ENCODE results near the gene LEAP2. TPM values are rescaled to one million over a fixed set of nuclear protein-coding genes. Genes with fewer than 3 reads are reported as not detected.

LEAP2 gene
- polyA plus RNA-seq, 1 of the 3 experiments (the other 2 are of a cell fraction) = 0.64 TPM

DNA sequence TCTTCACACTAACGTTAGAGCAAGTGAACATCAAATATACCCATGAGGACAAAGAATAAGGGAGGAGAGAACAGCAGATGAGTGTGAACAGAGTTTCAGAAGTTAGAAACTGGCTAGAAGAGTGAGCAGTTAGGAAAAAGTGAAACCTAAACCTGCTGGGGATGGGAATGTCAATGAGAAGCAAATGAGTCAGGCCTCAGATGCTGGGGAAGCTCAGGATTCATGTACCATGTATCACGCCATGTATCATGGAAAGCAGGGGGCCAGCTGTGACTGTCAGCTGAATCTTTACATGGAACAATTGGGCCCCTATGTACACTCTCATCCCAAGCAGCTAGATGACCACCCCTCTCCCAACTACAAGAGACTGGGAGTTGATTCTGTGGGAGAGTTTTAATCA, 23.4 kb upstream of the LEAP2 start:
- Histone ChIP-seq H4K20me1 (ENCODE audit: insufficient read depth) (no peaks in the 10 kb centered on the region), H3K4me3 (ENCODE audit: low read depth in 2 of 2, low read length in 1 of 2) (no peak overlapping the region), H3F3A (replicated peaks; ENCODE audit: insufficient read depth) (peaks cover 5% of the 10 kb centered on the region), H3K79me2 (ENCODE audit: insufficient read depth) (no peaks in the 10 kb centered on the region), H3K9ac (no peak overlapping the region), H3K27ac (ENCODE audit: low read depth in 2 of 2, low read length in 1 of 2) (no peak overlapping the region), H3K27me3 (ENCODE audit: insufficient read depth) (no peaks in the 10 kb centered on the region), H3K9me2 (no peaks in the 10 kb centered on the region), H2AFZ (ENCODE audit: low read depth) (no peak overlapping the region), H3K9me3 (no peaks in the 10 kb centered on the region), H3K4me1 (ENCODE audit: control insufficient read depth in 1 of 2, insufficient read depth in 2 of 2, low read depth in 1 of 2, low read length in 1 of 2) (no peaks in the 10 kb centered on the region), H3K4me2 (no peak overlapping the region), H3K36me3 (replicated peaks in 1 of 2; ENCODE audit: control insufficient read depth in 1 of 2, insufficient read depth in 2 of 2, low read length in 1 of 2) (no peaks in the 10 kb centered on the region)
- TF ChIP-seq EZH2phosphoT487 (IDR thresholded peaks at IDR 0.05; ENCODE audit: borderline replicate concordance, low read depth) (no peak), GATA2 (CRISPR knock-in tag; IDR thresholded peaks at IDR 0.05) (no peak), GABPA (IDR thresholded peaks at IDR 0.05; ENCODE audit: low read depth) (no peak), MEF2A (IDR thresholded peaks at IDR 0.05; ENCODE audit: borderline replicate concordance, low read depth) (no peak), EP300 (IDR thresholded peaks at IDR 0.05; ENCODE audit: borderline replicate concordance in 1 of 2, low read depth in 1 of 2, low read length in 1 of 2) (no peak), FOXM1 (IDR thresholded peaks at IDR 0.05; ENCODE audit: low read depth) (no peak)
- TF ChIP-seq, protein P1, sequence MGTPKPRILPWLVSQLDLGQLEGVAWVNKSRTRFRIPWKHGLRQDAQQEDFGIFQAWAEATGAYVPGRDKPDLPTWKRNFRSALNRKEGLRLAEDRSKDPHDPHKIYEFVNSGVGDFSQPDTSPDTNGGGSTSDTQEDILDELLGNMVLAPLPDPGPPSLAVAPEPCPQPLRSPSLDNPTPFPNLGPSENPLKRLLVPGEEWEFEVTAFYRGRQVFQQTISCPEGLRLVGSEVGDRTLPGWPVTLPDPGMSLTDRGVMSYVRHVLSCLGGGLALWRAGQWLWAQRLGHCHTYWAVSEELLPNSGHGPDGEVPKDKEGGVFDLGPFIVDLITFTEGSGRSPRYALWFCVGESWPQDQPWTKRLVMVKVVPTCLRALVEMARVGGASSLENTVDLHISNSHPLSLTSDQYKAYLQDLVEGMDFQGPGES (IDR thresholded peaks at IDR 0.05; ENCODE audit: low read depth, low read length) = no peak
- ChIA-PET CTCF (interaction anchor here (1.0 kb wide), 1 partner anchor 11 kb away, joined by 3 read pairs; no protein-coding TSS in a partner anchor), POLR2A (no interaction called here)
- DNase-seq = no peak
- 61% methylated on average over 2 of the region's 2 CpGs for WGBS (ENCODE audit: low lambda C conversion rate)

DNA sequence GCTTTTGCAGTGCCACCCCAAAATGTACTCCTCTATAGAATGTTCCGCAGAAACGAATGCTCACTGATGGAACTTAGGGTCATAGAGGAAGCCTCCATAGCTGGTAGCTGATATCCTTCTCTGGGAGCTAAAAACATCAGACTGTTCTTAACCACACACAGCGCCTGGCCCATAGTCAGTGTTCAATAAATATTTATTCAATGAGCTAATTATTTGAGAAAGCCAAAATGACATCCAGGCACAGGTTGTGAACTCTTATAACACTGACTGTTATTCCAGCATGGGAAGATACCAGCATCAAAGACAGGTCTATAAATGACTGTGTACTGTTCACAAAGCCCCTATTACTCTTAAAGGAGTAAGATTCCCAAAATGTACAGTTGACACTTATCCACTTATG, 20.1 kb upstream of the LEAP2 start:
- Histone ChIP-seq H3K9me3 (no peaks in the 10 kb centered on the region), H3K36me3 (replicated peaks in 1 of 2; ENCODE audit: control insufficient read depth in 1 of 2, insufficient read depth in 2 of 2, low read length in 1 of 2) (no peaks in the 10 kb centered on the region), H4K20me1 (ENCODE audit: insufficient read depth) (no peaks in the 10 kb centered on the region), H3K27me3 (ENCODE audit: insufficient read depth) (no peaks in the 10 kb centered on the region), H3K9ac (no peak overlapping the region), H3K27ac (ENCODE audit: low read depth in 2 of 2, low read length in 1 of 2) (no peak overlapping the region), H3K4me2 (no peak overlapping the region), H3K79me2 (ENCODE audit: insufficient read depth) (no peaks in the 10 kb centered on the region), H3F3A (replicated peaks; ENCODE audit: insufficient read depth) (peaks cover 5% of the 10 kb centered on the region), H3K4me1 (ENCODE audit: control insufficient read depth in 1 of 2, insufficient read depth in 2 of 2, low read depth in 1 of 2, low read length in 1 of 2) (no peaks in the 10 kb centered on the region), H2AFZ (ENCODE audit: low read depth) (no peak overlapping the region), H3K9me2 (no peaks in the 10 kb centered on the region), H3K4me3 (ENCODE audit: low read depth in 2 of 2, low read length in 1 of 2) (no peak overlapping the region)
- 88% methylated on average over 3 of the region's 3 CpGs for WGBS (ENCODE audit: low lambda C conversion rate)
- DNase-seq = no peak
- POLR2A ChIA-PET = no interaction called here
- CTCF ChIA-PET = interaction anchor here (0.8 to 0.9 kb wide), 2 partner anchors 8 to 116 kb away, joined by 3 to 4 read pairs; no protein-coding TSS in a partner anchor
- TF ChIP-seq, protein P2, sequence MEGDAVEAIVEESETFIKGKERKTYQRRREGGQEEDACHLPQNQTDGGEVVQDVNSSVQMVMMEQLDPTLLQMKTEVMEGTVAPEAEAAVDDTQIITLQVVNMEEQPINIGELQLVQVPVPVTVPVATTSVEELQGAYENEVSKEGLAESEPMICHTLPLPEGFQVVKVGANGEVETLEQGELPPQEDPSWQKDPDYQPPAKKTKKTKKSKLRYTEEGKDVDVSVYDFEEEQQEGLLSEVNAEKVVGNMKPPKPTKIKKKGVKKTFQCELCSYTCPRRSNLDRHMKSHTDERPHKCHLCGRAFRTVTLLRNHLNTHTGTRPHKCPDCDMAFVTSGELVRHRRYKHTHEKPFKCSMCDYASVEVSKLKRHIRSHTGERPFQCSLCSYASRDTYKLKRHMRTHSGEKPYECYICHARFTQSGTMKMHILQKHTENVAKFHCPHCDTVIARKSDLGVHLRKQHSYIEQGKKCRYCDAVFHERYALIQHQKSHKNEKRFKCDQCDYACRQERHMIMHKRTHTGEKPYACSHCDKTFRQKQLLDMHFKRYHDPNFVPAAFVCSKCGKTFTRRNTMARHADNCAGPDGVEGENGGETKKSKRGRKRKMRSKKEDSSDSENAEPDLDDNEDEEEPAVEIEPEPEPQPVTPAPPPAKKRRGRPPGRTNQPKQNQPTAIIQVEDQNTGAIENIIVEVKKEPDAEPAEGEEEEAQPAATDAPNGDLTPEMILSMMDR (IDR thresholded peaks at IDR 0.05) = no peak
- TF ChIP-seq EP300 (IDR thresholded peaks at IDR 0.05; ENCODE audit: borderline replicate concordance in 1 of 2, low read depth in 1 of 2, low read length in 1 of 2) (no peak), EZH2phosphoT487 (IDR thresholded peaks at IDR 0.05; ENCODE audit: borderline replicate concordance, low read depth) (no peak), MXI1 (IDR thresholded peaks at IDR 0.05; ENCODE audit: low read depth, low read length) (no peak), SMC3 (IDR thresholded peaks at IDR 0.05; ENCODE audit: low read depth, low read length) (no peak), RXRA (IDR thresholded peaks at IDR 0.05; ENCODE audit: borderline replicate concordance, low read depth) (no peak), POLR2AphosphoS5 (IDR thresholded peaks at IDR 0.05; ENCODE audit: low read depth, low read length) (no peak), YY1 (IDR thresholded peaks at IDR 0.05; ENCODE audit: low read depth) (no peak)
- TF ChIP-seq, protein P3, sequence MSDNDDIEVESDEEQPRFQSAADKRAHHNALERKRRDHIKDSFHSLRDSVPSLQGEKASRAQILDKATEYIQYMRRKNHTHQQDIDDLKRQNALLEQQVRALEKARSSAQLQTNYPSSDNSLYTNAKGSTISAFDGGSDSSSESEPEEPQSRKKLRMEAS (IDR thresholded peaks at IDR 0.05; ENCODE audit: low read depth) = no peak
- TF ChIP-seq, protein P4, sequence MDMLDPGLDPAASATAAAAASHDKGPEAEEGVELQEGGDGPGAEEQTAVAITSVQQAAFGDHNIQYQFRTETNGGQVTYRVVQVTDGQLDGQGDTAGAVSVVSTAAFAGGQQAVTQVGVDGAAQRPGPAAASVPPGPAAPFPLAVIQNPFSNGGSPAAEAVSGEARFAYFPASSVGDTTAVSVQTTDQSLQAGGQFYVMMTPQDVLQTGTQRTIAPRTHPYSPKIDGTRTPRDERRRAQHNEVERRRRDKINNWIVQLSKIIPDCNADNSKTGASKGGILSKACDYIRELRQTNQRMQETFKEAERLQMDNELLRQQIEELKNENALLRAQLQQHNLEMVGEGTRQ (IDR thresholded peaks at IDR 0.05; ENCODE audit: borderline replicate concordance, low read depth, low read length) = no peak
- TF ChIP-seq, protein P5, sequence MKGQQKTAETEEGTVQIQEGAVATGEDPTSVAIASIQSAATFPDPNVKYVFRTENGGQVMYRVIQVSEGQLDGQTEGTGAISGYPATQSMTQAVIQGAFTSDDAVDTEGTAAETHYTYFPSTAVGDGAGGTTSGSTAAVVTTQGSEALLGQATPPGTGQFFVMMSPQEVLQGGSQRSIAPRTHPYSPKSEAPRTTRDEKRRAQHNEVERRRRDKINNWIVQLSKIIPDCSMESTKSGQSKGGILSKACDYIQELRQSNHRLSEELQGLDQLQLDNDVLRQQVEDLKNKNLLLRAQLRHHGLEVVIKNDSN (IDR thresholded peaks at IDR 0.05; ENCODE audit: borderline replicate concordance, low read depth) = no peak
